ENCODE results near the gene SLC25A28.

DNA sequence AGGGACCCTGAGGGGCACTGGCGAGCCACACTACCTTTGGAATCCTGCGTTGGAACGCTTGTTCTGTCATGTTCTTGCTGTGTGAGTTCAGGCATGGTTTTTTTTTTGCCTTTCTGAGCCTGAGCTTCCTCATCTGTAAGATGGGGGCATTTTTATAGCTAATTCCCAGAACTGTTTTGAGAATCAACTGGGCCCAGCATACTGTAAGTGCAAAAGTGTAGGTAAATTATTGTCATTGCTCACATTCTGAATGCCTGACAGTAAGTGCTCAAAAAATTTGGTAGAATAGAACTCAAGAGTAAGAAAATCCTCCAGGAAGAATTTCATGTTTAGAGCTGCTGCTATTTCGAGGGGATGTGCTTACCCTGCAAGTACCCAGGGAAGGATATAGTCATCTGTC, 22.2 kb downstream of the SLC25A28 start:
- TF ChIP-seq, protein P1, sequence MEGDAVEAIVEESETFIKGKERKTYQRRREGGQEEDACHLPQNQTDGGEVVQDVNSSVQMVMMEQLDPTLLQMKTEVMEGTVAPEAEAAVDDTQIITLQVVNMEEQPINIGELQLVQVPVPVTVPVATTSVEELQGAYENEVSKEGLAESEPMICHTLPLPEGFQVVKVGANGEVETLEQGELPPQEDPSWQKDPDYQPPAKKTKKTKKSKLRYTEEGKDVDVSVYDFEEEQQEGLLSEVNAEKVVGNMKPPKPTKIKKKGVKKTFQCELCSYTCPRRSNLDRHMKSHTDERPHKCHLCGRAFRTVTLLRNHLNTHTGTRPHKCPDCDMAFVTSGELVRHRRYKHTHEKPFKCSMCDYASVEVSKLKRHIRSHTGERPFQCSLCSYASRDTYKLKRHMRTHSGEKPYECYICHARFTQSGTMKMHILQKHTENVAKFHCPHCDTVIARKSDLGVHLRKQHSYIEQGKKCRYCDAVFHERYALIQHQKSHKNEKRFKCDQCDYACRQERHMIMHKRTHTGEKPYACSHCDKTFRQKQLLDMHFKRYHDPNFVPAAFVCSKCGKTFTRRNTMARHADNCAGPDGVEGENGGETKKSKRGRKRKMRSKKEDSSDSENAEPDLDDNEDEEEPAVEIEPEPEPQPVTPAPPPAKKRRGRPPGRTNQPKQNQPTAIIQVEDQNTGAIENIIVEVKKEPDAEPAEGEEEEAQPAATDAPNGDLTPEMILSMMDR (IDR thresholded peaks at IDR 0.05) = no peak
- no peak for TF ChIP-seq POLR2AphosphoS5 (IDR thresholded peaks at IDR 0.05)
- TF ChIP-seq EP300 (IDR thresholded peaks at IDR 0.05; ENCODE audit: low read depth) = no peak
- no peak for TF ChIP-seq POLR2A (IDR thresholded peaks at IDR 0.05)

All from transverse colon (tissue), 4 donors.